HG03565 (cell line): ENCODE data around the gene SPATA18.
"Not testable (repeated sequence)": the region's sequence is repeated elsewhere in the genome, so short reads cannot be mapped to it uniquely, and the experiment has no call there.

Experiments
- ATAC-seq: cut with Tn5 transposase; IDR thresholded peaks from one replicate; pipeline ENCODE4 v1.9.1; 2021; ENCODE audit warnings: mild to moderate bottlenecking, moderate library complexity; ENCODE audit not compliant: unreplicated experiment

The SPATA18 gene

GRCh38 chr4:52105276-52105675 lies 54.2 kb downstream of the SPATA18 start:
- no peak for ATAC-seq

DNA sequence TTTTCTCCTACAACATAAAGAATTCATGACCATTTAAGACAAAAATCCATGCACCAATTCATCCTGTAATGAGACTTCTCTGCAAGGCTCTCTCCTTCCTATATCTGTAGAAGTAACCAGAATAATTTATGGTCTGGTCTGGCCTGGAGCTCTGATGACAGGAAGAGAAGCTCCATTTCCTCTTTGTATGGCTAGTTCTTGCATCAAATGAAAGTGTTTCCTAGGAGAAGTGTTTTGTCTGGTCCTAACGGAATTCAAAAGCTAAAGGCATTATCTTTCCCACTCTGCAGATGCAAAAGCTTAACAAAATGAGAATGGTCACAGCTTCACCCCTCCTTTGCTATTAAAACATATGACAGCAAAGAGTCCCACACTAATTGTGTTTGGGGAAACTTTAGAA lies 55.1 kb downstream of the SPATA18 start:
- no peak for ATAC-seq

DNA sequence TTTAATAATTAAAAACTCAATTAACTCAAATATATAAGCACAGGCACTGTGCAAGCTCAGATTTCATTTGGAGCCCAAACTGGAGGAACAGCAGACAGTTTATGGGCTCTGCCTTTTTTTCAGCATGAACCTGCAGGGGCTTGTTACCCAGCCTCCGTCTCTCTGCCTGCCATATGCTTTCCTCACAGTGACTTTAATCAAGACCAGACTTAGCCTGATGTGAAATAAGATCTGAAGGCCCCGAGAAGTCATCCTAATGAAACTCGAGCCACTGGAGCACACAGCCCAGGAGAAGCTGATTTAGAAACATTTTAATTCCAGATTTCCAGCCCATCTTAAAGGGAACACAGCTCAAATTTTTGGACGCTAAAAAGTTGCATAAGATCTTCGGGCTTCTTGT lies 55.6 kb downstream of the SPATA18 start:
- no peak for ATAC-seq

GRCh38 chr4:52107336-52107735 lies 56.2 kb downstream of the SPATA18 start:
- no peak for ATAC-seq

DNA sequence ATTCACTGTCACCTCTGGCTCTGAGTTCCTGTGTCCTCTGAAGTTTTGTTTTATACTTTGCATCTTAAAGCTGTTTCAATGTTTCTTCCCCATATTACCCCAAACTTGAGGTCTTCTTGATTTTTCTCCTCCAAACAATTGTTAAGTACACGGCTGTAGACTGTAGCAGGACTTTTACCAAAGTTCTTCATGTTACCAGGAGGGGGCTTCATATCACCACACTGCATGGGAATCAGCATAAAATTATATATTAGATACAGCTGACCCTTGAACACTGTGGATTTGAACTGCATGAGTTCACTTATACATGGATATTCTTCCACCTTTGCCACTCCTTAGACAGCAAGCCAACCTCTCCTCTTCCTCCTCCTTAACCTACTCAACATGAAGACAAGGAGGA lies 56.6 kb downstream of the SPATA18 start:
- no peak for ATAC-seq

GRCh38 chr4:52110171-52110570 lies 59.1 kb downstream of the SPATA18 start:
- no peak for ATAC-seq

DNA sequence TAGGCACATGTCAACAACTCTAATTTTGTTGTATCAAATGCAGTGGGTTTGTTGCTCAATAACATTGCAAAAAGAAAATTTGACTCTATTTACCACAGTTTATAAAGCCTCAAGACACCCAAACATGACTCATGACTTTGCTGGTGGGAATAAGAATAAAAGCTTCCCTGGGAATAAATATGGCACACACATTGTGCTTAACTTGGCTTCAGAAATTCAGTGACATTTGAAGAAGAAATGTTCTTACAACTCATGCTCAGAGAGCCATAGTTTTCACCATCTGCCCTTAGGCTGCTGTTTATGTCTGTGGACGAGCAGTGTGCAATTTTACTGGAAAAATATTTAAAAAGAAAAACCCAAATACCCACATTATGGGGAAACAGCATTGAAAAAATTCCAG lies 60.9 kb downstream of the SPATA18 start:
- no peak for ATAC-seq

GRCh38 chr4:52112411-52112810 lies 61.3 kb downstream of the SPATA18 start:
- ATAC-seq: no peak

DNA sequence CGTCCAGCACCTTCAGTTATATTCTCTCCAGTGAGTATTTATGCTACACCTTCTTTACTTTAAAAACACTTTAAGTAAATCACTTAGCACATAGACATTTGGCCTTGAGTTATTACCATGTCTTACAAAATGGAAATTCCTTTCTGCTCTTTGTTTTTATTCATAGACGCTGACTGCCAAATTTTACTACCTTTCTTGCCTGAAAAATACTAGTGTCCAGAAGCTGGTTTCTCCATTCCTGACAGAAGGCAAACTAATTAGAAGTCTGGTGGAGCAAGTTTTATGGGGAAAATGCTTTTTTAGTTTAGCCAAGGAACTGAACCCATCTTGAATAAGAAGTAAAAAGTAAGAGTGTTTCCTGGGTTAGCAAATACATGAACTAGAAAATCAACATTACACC lies 65.5 kb downstream of the SPATA18 start:
- ATAC-seq: no peak

GRCh38 chr4:52126226-52126625 lies 75.1 kb downstream of the SPATA18 start:
- no peak for ATAC-seq

DNA sequence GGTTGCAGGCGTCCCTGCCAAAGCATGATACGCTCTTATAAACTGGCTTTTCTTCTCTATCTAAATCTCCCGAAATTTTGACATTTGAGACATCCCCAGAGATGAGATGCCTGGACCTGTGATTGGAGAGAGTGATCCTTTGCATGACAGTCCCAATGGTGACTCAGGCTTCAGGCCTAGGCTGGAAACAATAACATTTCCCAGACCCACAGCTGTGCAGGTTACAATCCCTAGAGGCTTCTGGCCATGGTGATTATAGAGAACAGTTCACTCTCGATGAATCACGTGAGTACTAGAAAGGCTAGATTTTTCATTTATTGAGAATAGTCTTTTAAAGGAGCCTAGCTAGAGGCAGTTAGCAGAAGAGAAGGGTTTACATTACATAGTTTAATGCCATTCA lies 75.9 kb downstream of the SPATA18 start:
- no peak for ATAC-seq

DNA sequence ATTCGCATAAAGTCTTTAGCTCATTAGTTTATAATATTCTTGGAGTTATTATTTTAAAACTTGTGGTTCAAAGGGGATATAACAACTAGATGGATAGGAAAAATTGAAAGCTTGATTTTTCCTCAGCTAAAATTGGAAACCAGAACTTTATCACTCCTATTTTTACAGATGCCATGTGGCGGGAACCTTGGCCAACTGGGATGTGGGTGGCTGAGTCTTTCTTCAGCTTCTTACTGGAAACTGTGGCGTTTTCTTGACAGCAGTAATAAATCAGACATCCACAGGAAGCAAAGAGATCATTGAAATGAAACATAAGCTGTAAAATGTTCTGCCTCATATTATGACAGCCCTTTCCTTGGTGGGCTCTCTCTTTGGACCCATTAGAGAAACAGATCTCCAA lies 84.1 kb downstream of the SPATA18 start:
- no peak for ATAC-seq

DNA sequence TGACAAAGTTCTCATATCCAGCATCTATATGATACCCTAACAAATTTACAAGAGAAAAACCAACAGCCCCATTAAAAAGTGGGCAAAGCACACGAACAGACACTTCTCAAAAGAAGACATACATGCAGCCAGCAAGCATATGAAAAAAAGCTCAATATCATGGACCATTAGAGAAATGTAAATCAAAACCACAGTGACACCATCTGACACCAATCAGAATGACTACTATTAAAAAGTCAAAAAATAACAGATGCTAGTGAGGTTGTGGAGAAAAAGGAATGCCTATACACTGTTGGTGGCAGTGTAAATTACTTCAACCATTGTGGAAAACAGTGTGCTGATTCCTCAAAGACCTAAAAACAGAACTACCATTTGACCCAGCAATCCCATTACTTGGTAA lies 86.0 kb downstream of the SPATA18 start:
- ATAC-seq: not testable (repeated sequence)

DNA sequence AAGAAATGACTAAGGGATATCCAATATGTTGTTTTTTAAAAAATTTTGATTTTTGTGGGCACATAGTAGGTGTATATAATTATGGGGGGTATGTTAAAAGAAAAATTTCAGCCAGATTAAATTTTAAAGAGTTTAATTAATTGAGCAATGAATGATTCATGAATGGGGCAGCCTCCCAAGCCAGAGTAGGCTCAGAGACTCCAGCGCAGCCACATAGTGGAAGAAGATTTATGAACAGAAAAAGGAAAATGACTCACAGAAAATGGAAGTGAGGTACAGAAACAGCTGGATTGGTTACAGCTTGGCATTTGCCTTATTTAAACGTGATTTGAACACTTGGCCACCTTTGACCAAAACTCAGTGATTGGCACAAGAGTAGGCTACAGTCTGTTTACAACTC lies 91.7 kb downstream of the SPATA18 start:
- no peak for ATAC-seq

DNA sequence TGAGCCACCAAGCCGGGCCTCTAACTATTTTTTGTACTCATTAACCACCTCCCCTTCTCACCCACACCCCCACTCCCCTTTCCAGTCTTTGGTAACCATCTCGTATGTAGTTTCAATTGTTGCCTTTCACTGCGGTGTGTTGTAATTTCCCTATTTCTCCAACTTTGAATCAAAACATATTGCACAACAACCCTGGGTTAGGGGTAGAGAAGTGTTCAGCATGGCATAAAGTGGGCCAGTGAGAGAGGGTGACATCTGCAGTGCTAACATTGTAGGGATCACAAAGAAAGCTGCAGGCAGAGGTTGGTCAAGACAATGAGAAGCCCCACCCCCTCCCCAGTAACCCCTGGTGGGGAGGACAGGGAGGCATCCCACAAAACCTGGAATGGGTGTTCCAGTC lies 92.7 kb downstream of the SPATA18 start:
- ATAC-seq: no peak

DNA sequence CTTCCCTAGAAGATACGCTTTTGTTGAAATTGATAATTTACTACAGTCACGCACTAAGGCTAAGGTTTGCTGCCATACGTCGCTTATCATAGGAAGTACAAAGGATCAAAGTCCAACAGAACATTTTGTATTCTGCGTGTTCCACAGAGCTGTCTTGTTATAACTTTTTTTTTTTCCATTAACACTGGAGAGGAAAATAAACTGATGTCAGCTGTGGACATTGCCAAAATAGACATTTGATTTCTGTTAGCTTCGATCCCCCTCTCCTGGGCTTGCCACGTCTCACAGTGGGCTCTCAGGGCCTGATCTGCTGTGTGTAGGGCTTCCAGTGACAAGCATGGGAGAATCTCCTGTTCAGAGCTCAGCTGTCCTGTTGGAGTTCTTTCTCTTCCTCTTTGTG lies 93.3 kb downstream of the SPATA18 start:
- no peak for ATAC-seq
